Mesenchymal stem cell (in vitro differentiated cells and primary cell): ENCODE measurements around the gene IFNGR2.
A peak's percentile ranks its signal among the peaks of the same experiment; 100 is the strongest.

Experiments
- DNase-seq: peaks from one replicate; pipeline ENCODE4 v3.0.0-alpha.2; 2013
- H2AFZ ChIP-seq: one replicate; pipeline ENCODE4 v1.6.1; 2013; ENCODE audit warnings: low read depth, mild to moderate bottlenecking, control low read depth, inconsistent platforms, low read length, moderate library complexity
- H2AK5ac ChIP-seq: 2 replicates; pipeline ENCODE4 v1.6.1; 2013; ENCODE audit warnings: low read length, moderate library complexity, mild to moderate bottlenecking, inconsistent platforms; ENCODE audit not compliant: severe bottlenecking
- H2BK120ac ChIP-seq: one replicate; pipeline ENCODE4 v1.6.1; 2013; ENCODE audit warnings: low read depth, mild to moderate bottlenecking, inconsistent platforms, low read length, moderate library complexity
- H2BK12ac ChIP-seq, 2 experiments: one replicate each; pipeline ENCODE4 v1.6.1; 2013; ENCODE audit warnings: inconsistent platforms in 2 of 2, low read length in 2 of 2, mild to moderate bottlenecking in 2 of 2, moderate library complexity in 2 of 2, control low read depth in 1 of 2
- H2BK15ac ChIP-seq: one replicate; pipeline ENCODE4 v1.6.1; 2013; ENCODE audit warnings: mild to moderate bottlenecking, low read depth, inconsistent platforms; ENCODE audit not compliant: poor library complexity, severe bottlenecking
- H2BK5ac ChIP-seq: 2 replicates; pipeline ENCODE4 v1.6.1; 2013; ENCODE audit warnings: low read depth, mild to moderate bottlenecking, low read length, control low read depth, inconsistent platforms; ENCODE audit not compliant: poor library complexity, severe bottlenecking
- H3K14ac ChIP-seq, 2 experiments: one replicate each; pipeline ENCODE4 v1.6.1; 2013; ENCODE audit warnings: inconsistent platforms in 2 of 2, low read length in 2 of 2, control low read depth in 1 of 2, mild to moderate bottlenecking in 1 of 2, moderate library complexity in 1 of 2
- H3K18ac ChIP-seq, 2 experiments: one replicate each; pipeline ENCODE4 v1.6.1; 2013; ENCODE audit warnings: inconsistent platforms in 2 of 2, low read length in 2 of 2, control low read depth in 1 of 2, low read depth in 1 of 2, mild to moderate bottlenecking in 1 of 2
- H3K23ac ChIP-seq, 2 experiments: one replicate each; pipeline ENCODE4 v1.6.1; 2013; ENCODE audit warnings: inconsistent platforms in 2 of 2, low read length in 2 of 2, mild to moderate bottlenecking in 2 of 2, moderate library complexity in 2 of 2, control low read depth in 1 of 2
- H3K27ac ChIP-seq: 2 replicates; pipeline ENCODE4 v1.5.1; 2013; ENCODE audit warnings: mild to moderate bottlenecking, moderate library complexity, low read length, control low read depth, inconsistent platforms; ENCODE audit not compliant: poor library complexity, severe bottlenecking
- H3K27me3 ChIP-seq, 2 experiments: 2 replicates each; pipeline versions ENCODE4 v1.6.1 to v1.7.0; 2013; ENCODE audit warnings: low read length in 2 of 2, mild to moderate bottlenecking in 2 of 2, moderate library complexity in 2 of 2, control low read depth in 1 of 2, inconsistent platforms in 1 of 2; ENCODE audit not compliant: control insufficient read depth in 1 of 2, insufficient read depth in 1 of 2
- H3K36me3 ChIP-seq, 2 experiments: 2 replicates each; pipeline versions ENCODE4 v1.6.1 to v1.7.0; 2013; ENCODE audit warnings: low read length in 2 of 2, control low read depth in 1 of 2, inconsistent platforms in 1 of 2, low read depth in 1 of 2, mild to moderate bottlenecking in 1 of 2; ENCODE audit not compliant: insufficient read depth in 2 of 2, control insufficient read depth in 1 of 2
- H3K4ac ChIP-seq, 2 experiments: one replicate each; pipeline ENCODE4 v1.6.1; 2013; ENCODE audit warnings: inconsistent platforms in 2 of 2, low read length in 2 of 2, mild to moderate bottlenecking in 2 of 2, moderate library complexity in 2 of 2, control low read depth in 1 of 2, low read depth in 1 of 2
- H3K4me1 ChIP-seq: 2 replicates; pipeline ENCODE4 v1.6.1; 2013; ENCODE audit warnings: low read depth, low read length, control low read depth; ENCODE audit not compliant: control insufficient read depth, insufficient read depth
- H3K4me2 ChIP-seq: 2 replicates; pipeline ENCODE4 v1.6.1; 2013; ENCODE audit warnings: low read length, mild to moderate bottlenecking, inconsistent platforms; ENCODE audit not compliant: poor library complexity, severe bottlenecking
- H3K4me3 ChIP-seq, 2 experiments: 2 replicates each; pipeline versions ENCODE4 v1.5.1 to v1.7.0; 2013; ENCODE audit warnings: low read length in 2 of 2, mild to moderate bottlenecking in 2 of 2, control low read depth in 1 of 2, low read depth in 1 of 2; ENCODE audit not compliant: insufficient read depth in 1 of 2
- H3K79me1 ChIP-seq: replicated peaks from 2 replicates; pipeline ENCODE4 v1.6.1; 2013; ENCODE audit warnings: mild to moderate bottlenecking, control low read depth, low read length, inconsistent platforms; ENCODE audit not compliant: poor library complexity, severe bottlenecking
- H3K9ac ChIP-seq: 2 replicates; pipeline ENCODE4 v1.7.0; 2013; ENCODE audit warnings: mild to moderate bottlenecking, low read length, moderate library complexity
- H3K9me3 ChIP-seq: 2 replicates; pipeline ENCODE4 v1.7.0; 2013; ENCODE audit warnings: mild to moderate bottlenecking, low read length; ENCODE audit not compliant: control insufficient read depth
- H4K8ac ChIP-seq: one replicate; pipeline ENCODE4 v1.6.1; 2013; ENCODE audit warnings: inconsistent platforms, mild to moderate bottlenecking, low read length, moderate library complexity
- H4K91ac ChIP-seq: one replicate; pipeline ENCODE4 v1.6.1; 2013; ENCODE audit warnings: mild to moderate bottlenecking, low read length, inconsistent platforms
- WGBS: methylation state at CpG from one replicate; pipeline ENCODE4 v1.1.7; 2013; ENCODE audit warnings: mixed read lengths; 5-methylcytosine and 5-hydroxymethylcytosine counted together

Gene IFNGR2

GRCh38 chr21:33479679-33480480 is 76.7 kb downstream of the IFNGR2 start, which contains the start of gene TMEM50B:
TMEM50B (minus strand) TSS chr21:33479974; CDS start chr21:33468885, 11,089 bp downstream.
- DNase-seq, result peak; percentile 94
- peak within 1 kb of the TSS in 1 of 2 experiments; percentile 100 for H3K23ac ChIP-seq
- H3K4me3 ChIP-seq, result peak within 1 kb of the TSS; percentile 98 to 99
- peaks cover 8% of the 10 kb centered on the region for H3K4me1 ChIP-seq
- no peaks in the 10 kb centered on the region for H3K9me3 ChIP-seq
- no peaks in the 10 kb centered on the region for H3K36me3 ChIP-seq
- WGBS, result under 1% methylated on average over 87 of the region's 93 CpGs
- H3K79me1 ChIP-seq, result peaks cover 6% of the 10 kb centered on the region
- peak within 1 kb of the TSS; percentile 97 for H2BK15ac ChIP-seq
- H3K27ac ChIP-seq, result peak within 1 kb of the TSS; percentile 88
- no peak within 1 kb of the TSS for H2BK120ac ChIP-seq
- H3K4me2 ChIP-seq, result peak within 1 kb of the TSS; percentile 87
- peak within 1 kb of the TSS; percentile 68 for H2BK5ac ChIP-seq
- H3K27me3 ChIP-seq, result no peaks in the 10 kb centered on the region
- peak within 1 kb of the TSS in 1 of 2 experiments; percentile 78 for H2BK12ac ChIP-seq
- peak within 1 kb of the TSS; percentile 87 for H4K8ac ChIP-seq
- H4K91ac ChIP-seq, result peak within 1 kb of the TSS; percentile 79
- H3K4ac ChIP-seq, result peak within 1 kb of the TSS; percentile 88 to 97
- peak within 1 kb of the TSS; percentile 95 to 98 for H3K18ac ChIP-seq
- peak within 1 kb of the TSS in 1 of 2 experiments; percentile 100 for H3K14ac ChIP-seq
- H3K9ac ChIP-seq, result peak within 1 kb of the TSS; percentile 99
- no peak within 1 kb of the TSS for H2AK5ac ChIP-seq
- H2AFZ ChIP-seq, result peak within 1 kb of the TSS; percentile 85

DNA sequence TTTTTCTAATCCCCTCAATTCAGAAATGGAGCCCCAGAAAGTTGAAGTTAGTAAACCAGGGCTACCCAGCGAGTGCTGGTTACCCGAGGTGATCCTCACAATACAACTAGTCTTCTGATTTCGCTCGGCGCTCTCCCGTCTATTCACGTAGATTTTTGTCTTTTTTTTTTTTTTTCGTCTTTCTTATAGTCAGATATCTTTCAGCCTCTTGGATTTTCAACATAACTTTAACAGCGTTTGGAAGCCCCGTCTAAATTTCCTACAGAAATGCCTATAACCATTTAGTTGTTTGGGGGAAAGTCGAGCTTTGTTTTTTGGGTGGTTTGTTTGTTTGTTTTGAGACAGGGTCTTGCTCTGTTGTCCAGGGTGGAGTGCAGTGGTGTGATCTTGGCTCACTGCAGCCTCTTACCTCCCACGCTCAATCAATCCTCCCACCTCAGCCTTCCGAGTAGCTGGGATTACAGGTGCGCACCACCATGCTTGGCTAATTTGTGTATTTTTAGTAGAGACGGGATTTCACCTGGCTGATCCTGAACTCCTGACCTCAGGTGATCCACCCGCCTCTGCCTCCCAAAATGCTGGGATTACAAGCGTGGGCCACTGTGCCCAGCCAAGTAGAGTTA is 77.4 kb downstream of the IFNGR2 start:
- H4K8ac ChIP-seq, result no peak overlapping the region
- peak overlapping the region; percentile 88 for H3K27ac ChIP-seq
- H2AFZ ChIP-seq, result peak overlapping the region; percentile 60
- no peak overlapping the region for H3K23ac ChIP-seq
- no peak for DNase-seq
- H2BK120ac ChIP-seq, result no peak overlapping the region
- H2BK15ac ChIP-seq, result no peak overlapping the region
- H3K36me3 ChIP-seq, result no peaks in the 10 kb centered on the region
- H3K14ac ChIP-seq, result no peak overlapping the region
- no peak overlapping the region for H3K4ac ChIP-seq
- peaks cover 5% of the 10 kb centered on the region for H3K79me1 ChIP-seq
- H3K9me3 ChIP-seq, result no peaks in the 10 kb centered on the region
- peak overlapping the region; percentile 37 to 71 for H3K18ac ChIP-seq
- no peak overlapping the region for H2AK5ac ChIP-seq
- H2BK5ac ChIP-seq, result no peak overlapping the region
- H3K4me3 ChIP-seq, result peak overlapping the region; percentile 80 to 90
- no peak overlapping the region for H4K91ac ChIP-seq
- WGBS, result 31% methylated on average over 11 of the region's 17 CpGs
- peak overlapping the region; percentile 96 for H3K9ac ChIP-seq
- H3K4me1 ChIP-seq, result peaks cover 8% of the 10 kb centered on the region
- peak overlapping the region; percentile 87 for H3K4me2 ChIP-seq
- peak overlapping the region in 1 of 2 experiments; percentile 52 for H2BK12ac ChIP-seq
- no peaks in the 10 kb centered on the region for H3K27me3 ChIP-seq

- peak; percentile 10 for DNase-seq
- no peak overlapping the region for H2AFZ ChIP-seq
- H2BK120ac ChIP-seq, result no peak overlapping the region
- H4K91ac ChIP-seq, result no peak overlapping the region
- peaks cover 5% of the 10 kb centered on the region for H3K79me1 ChIP-seq
- 77% methylated on average over 8 of the region's 9 CpGs for WGBS
- peaks cover 8% of the 10 kb centered on the region for H3K4me1 ChIP-seq
- no peak overlapping the region for H3K4ac ChIP-seq
- H3K18ac ChIP-seq, result no peak overlapping the region
- no peak overlapping the region for H3K27ac ChIP-seq
- H3K9ac ChIP-seq, result no peak overlapping the region
- no peak overlapping the region for H3K14ac ChIP-seq
- no peak overlapping the region for H4K8ac ChIP-seq
- H3K23ac ChIP-seq, result no peak overlapping the region
- no peak overlapping the region for H3K4me2 ChIP-seq
- no peak overlapping the region for H2BK12ac ChIP-seq
- H3K9me3 ChIP-seq, result no peaks in the 10 kb centered on the region
- no peak overlapping the region for H2BK15ac ChIP-seq
- H2BK5ac ChIP-seq, result no peak overlapping the region
- H2AK5ac ChIP-seq, result no peak overlapping the region
- H3K27me3 ChIP-seq, result no peaks in the 10 kb centered on the region
- peak overlapping the region in 1 of 2 experiments; percentile 90 for H3K4me3 ChIP-seq
- no peaks in the 10 kb centered on the region for H3K36me3 ChIP-seq
These were observed 78.2 kb downstream of the IFNGR2 start for GRCh38 chr21:33481314-33481943.
